T1000 (cell line): Measurements from ENCODE around the gene HBM.
"Not testable (repeated sequence)": the region's sequence is repeated elsewhere in the genome, so short reads cannot be mapped to it uniquely, and the experiment has no call there.

Source experiments
- DNase-seq: peaks from one replicate; lab custom pipeline; 2025; ENCODE audit warnings: mixed read lengths; lab: John Stamatoyannopoulos, UW

HBM gene

GRCh38 chr16:165539-166374, at the start of gene HBM:
TSS of gene HBM (plus strand) at chr16:165978. CDS start at chr16:165998, 20 bp downstream.
- no peak for DNase-seq

- DNase-seq: no peak
Measured at GRCh38 chr16:116015-116414, 49.8 kb upstream of the HBM start.

- DNase-seq: peak; percentile 16
Measured at GRCh38 chr16:117379-118365, 48.1 kb upstream of the HBM start.

GRCh38 chr16:118857-119256, 46.9 kb upstream of the HBM start:
- no peak for DNase-seq

- no peak for DNase-seq
Measured at GRCh38 chr16:119295-119694, 46.5 kb upstream of the HBM start.

GRCh38 chr16:119835-120491, 45.8 kb upstream of the HBM start:
- DNase-seq: no peak

- no peak for DNase-seq
Measured at GRCh38 chr16:120756-121155, 45.0 kb upstream of the HBM start.

- DNase-seq: no peak
Measured at GRCh38 chr16:122361-122760, 43.4 kb upstream of the HBM start.

GRCh38 chr16:123558-124350, 42.0 kb upstream of the HBM start:
- not testable (repeated sequence) for DNase-seq

- no peak for DNase-seq
Measured at GRCh38 chr16:125011-125410, 40.8 kb upstream of the HBM start.

GRCh38 chr16:129075-129474, 36.7 kb upstream of the HBM start:
- no peak for DNase-seq

GRCh38 chr16:130533-131173, 35.1 kb upstream of the HBM start:
- DNase-seq: no peak

- no peak for DNase-seq
Measured at GRCh38 chr16:132120-132519, 33.7 kb upstream of the HBM start.

GRCh38 chr16:133716-134115, 32.1 kb upstream of the HBM start:
- DNase-seq: no peak

- DNase-seq: no peak
Measured at GRCh38 chr16:138049-138417, 27.7 kb upstream of the HBM start.

GRCh38 chr16:140175-140857, 25.5 kb upstream of the HBM start:
- DNase-seq: no peak

GRCh38 chr16:142405-142967, 23.3 kb upstream of the HBM start:
- no peak for DNase-seq

- no peak for DNase-seq
Measured at GRCh38 chr16:143047-143446, 22.7 kb upstream of the HBM start.

GRCh38 chr16:143456-143855, 22.3 kb upstream of the HBM start:
- DNase-seq: no peak

GRCh38 chr16:144797-145252, 21.0 kb upstream of the HBM start:
- DNase-seq: no peak
